PFSK-1 (cell line): ENCODE measurements around the gene METTL25.

Source experiments
- FOXP2 ChIP-seq: optimal IDR thresholded peaks from 2 replicates; pipeline ENCODE3; 2011; ENCODE audit warnings: borderline replicate concordance, control low read depth, inconsistent platforms; ENCODE audit not compliant: insufficient read depth; ENCODE audit errors: extremely low read length, extremely low read depth
- POLR2AphosphoS5 ChIP-seq: IDR thresholded peaks from 2 replicates; pipeline ENCODE4 v1.6.1; 2012; ENCODE audit warnings: low read depth, mild to moderate bottlenecking, control low read depth, low read length, moderate library complexity
- SIN3A ChIP-seq: IDR thresholded peaks from 2 replicates; pipeline ENCODE4 v1.6.1; 2012; ENCODE audit warnings: mild to moderate bottlenecking, low read length, moderate library complexity, borderline replicate concordance; ENCODE audit not compliant: insufficient read depth
- TAF1 ChIP-seq: IDR thresholded peaks from 2 replicates; pipeline ENCODE4 v1.6.1; 2012; ENCODE audit warnings: low read length, control low read depth, borderline replicate concordance; ENCODE audit not compliant: insufficient read depth
- TF ChIP-seq, protein P1 (sequence below), 2 experiments: IDR thresholded peaks; 2 replicates each; pipeline versions ENCODE4 v1.6.1 to v1.8.0; 2011 to 2012; ENCODE audit warnings: low read depth in 2 of 2, low read length in 2 of 2, control low read depth in 1 of 2, inconsistent platforms in 1 of 2, mild to moderate bottlenecking in 1 of 2, moderate library complexity in 1 of 2; ENCODE audit not compliant: insufficient read depth in 1 of 2

METTL25 gene

DNA sequence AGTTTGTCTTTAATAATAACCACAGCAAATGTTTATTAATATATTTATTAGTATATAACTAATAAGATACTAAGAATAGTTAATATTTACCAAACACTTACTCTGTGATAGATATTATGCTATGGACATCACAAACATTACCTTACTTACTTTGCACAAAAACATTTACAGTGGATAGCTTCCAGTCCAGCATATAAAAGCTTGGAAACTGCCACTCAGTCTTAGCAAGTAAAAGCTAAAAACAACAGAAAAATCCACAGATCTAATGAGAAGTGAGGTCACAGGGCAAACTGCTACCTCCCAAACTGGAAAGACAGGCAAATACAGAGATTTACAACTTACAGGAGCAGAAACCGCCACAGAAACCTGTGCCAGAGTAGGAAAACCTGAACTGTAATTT, 99.8 kb downstream of the METTL25 start:
- TF ChIP-seq TAF1, result no peak
- TF ChIP-seq FOXP2, result no peak
- TF ChIP-seq, protein P1, sequence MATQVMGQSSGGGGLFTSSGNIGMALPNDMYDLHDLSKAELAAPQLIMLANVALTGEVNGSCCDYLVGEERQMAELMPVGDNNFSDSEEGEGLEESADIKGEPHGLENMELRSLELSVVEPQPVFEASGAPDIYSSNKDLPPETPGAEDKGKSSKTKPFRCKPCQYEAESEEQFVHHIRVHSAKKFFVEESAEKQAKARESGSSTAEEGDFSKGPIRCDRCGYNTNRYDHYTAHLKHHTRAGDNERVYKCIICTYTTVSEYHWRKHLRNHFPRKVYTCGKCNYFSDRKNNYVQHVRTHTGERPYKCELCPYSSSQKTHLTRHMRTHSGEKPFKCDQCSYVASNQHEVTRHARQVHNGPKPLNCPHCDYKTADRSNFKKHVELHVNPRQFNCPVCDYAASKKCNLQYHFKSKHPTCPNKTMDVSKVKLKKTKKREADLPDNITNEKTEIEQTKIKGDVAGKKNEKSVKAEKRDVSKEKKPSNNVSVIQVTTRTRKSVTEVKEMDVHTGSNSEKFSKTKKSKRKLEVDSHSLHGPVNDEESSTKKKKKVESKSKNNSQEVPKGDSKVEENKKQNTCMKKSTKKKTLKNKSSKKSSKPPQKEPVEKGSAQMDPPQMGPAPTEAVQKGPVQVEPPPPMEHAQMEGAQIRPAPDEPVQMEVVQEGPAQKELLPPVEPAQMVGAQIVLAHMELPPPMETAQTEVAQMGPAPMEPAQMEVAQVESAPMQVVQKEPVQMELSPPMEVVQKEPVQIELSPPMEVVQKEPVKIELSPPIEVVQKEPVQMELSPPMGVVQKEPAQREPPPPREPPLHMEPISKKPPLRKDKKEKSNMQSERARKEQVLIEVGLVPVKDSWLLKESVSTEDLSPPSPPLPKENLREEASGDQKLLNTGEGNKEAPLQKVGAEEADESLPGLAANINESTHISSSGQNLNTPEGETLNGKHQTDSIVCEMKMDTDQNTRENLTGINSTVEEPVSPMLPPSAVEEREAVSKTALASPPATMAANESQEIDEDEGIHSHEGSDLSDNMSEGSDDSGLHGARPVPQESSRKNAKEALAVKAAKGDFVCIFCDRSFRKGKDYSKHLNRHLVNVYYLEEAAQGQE (IDR thresholded peaks at IDR 0.05; ENCODE audit: insufficient read depth in 1 of 2, low read depth in 2 of 2, low read length in 2 of 2), result no peak
- TF ChIP-seq SIN3A, result no peak

DNA sequence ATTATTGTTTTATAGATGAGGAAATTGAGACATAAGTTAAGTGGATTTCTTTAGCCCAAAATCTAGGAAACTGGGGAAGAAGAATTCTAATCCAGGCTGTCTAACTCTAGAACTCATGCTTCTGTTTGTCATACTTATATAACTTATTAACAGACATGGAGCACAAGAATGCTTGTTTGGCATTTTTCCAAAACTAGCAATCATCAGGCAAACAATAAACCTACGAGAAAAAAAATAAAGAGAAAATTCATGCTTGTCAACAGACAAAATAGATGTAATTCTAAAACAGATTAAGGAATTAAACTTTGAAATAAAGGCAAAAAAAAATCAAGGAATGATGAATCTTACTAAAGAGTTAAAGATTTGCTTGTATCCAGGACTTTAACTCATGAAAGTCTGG, 103.1 kb downstream of the METTL25 start:
- TF ChIP-seq TAF1 (no peak), FOXP2 (no peak), SIN3A (no peak), POLR2AphosphoS5 (no peak)
- TF ChIP-seq, protein P1 (IDR thresholded peaks at IDR 0.05; ENCODE audit: insufficient read depth in 1 of 2, low read depth in 2 of 2, low read length in 2 of 2), result no peak

DNA sequence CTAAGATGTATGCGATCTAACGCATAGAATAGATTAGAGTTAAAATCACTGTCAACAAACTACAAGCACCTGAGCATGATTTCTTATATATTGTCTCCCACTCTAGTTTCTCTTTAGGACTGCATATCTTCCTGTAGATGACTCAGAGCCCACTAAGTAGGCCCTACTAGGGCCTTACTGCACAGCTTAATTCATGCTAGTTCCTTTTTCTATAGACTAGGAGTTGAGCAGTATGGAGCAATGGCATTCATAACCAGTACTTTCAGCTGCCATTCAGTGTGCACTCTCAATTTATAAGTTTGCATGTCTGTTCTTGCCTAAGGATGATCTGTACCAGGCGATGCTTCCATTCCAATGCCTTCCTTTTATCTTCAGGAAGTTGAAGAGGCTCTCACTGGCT, 103.5 kb downstream of the METTL25 start:
- TF ChIP-seq SIN3A, result no peak
- TF ChIP-seq, protein P1 (IDR thresholded peaks at IDR 0.05; ENCODE audit: insufficient read depth in 1 of 2, low read depth in 2 of 2, low read length in 2 of 2), result no peak
- TF ChIP-seq TAF1, result no peak
- no peak for TF ChIP-seq FOXP2
- no peak for TF ChIP-seq POLR2AphosphoS5

DNA sequence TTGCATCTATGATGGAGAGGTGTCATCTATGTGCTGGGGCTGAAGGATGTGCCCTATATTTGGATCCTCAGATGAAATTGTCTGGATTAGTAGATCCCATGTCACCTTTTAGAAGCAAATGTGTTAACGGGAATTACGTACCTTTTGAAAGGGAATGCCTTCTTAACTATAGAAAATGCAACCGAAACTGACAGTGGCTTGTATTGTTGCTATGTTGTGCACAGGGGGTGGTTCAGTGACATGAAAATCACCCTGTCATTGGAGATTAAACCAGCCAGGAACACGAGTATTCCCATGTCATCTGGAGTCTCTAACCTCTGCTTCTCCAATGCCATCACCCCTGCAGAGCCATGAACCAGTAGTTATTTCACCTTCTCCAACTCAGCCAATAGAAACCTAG, 110.2 kb downstream of the METTL25 start:
- TF ChIP-seq SIN3A (no peak), TAF1 (no peak), POLR2AphosphoS5 (no peak), FOXP2 (no peak)
- TF ChIP-seq, protein P1 (IDR thresholded peaks at IDR 0.05; ENCODE audit: insufficient read depth in 1 of 2, low read depth in 2 of 2, low read length in 2 of 2), result no peak
